Measurements from ENCODE around the gene PRR5L.

- TF ChIP-seq POLR2AphosphoS5 (IDR thresholded peaks at IDR 0.05; ENCODE audit: low read depth) (no peak), CTCF (conservative IDR thresholded peaks at IDR 0.05; ENCODE audit: low read depth in 2 of 2) (no peak), EZH2 (IDR thresholded peaks at IDR 0.05; ENCODE audit: low read depth, unreplicated experiment) (no peak), REST (IDR thresholded peaks at IDR 0.05; ENCODE audit: unreplicated experiment) (no peak), ETS1 (IDR thresholded peaks at IDR 0.05) (no peak), EZH2phosphoT487 (IDR thresholded peaks at IDR 0.05; ENCODE audit: unreplicated experiment) (no peak), NANOG (IDR thresholded peaks at IDR 0.05; ENCODE audit: borderline replicate concordance) (no peak), ZNF462 (CRISPR knock-in tag; IDR thresholded peaks at IDR 0.05) (no peak), JUNB (IDR thresholded peaks at IDR 0.05; ENCODE audit: unreplicated experiment) (no peak)
Measured at GRCh38 chr11:36350137-36350513, 54.0 kb downstream of the PRR5L start.

All from GM23338 (cell line).